Amniotic stem cell (primary cell): Measurements from ENCODE around the gene CCL15.
"Not testable (repeated sequence)": the region's sequence is repeated elsewhere in the genome, so short reads cannot be mapped to it uniquely, and the experiment has no call there.

Source experiments
- DNase-seq: peaks from one replicate; lab custom pipeline; 2025; lab: John Stamatoyannopoulos, UW

CCL15 gene, protein sequence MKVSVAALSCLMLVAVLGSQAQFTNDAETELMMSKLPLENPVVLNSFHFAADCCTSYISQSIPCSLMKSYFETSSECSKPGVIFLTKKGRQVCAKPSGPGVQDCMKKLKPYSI

DNA sequence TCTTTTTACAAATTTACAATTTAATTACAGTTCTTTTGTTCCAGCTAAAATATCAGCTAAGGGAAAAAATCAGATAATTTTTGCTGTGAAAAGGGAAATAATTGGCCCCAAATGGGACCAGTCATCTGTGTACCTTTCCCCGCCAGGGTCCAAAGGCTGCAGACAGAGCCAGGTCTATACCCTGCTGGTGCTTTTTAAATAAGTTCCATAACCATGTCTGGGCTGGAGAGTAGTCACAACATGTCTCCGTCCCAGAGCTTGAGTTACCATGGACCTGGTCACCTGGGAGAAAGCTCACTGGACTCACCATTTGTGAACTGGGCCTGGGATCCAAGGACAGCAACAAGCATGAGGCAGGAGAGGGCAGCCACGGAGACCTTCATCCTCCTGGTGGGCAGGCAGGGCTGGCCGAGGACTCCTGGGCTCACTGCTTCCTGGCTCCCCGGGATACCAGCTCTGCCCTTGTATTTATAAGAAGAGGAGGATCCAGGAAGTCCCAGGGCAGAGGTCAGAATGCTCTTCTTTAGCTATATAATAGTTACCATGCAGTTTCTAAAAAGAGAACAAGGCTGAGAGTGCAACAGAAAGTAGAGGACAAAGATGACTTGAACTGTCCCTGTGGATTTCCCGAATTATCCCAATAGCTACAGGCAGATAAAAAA is at the start of gene CCL15:
CCL15 (minus strand) TSS at position 444 of the 662 bp plus-strand sequence; CDS start at position 383, 61 bp downstream.
- DNase-seq: no peak

DNA sequence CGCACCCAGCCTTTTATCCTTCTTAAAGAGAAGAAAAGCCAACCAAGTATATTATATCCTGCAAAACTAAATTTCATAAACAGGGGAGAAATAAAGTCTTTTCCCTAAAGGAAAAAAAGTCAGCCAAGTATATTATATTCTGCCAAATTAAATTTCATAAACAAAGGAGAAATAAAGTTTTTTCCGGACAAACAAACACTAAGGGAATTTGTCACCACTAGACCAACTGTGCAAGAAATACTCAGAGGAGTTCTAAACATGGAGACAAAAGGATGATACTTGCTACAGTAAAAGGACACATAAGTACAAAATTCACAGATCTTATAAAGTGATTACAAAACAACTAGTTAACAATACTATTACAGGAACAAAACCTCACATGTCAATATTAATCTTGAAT is 48.3 kb upstream of the CCL15 start:
- DNase-seq: no peak

DNA sequence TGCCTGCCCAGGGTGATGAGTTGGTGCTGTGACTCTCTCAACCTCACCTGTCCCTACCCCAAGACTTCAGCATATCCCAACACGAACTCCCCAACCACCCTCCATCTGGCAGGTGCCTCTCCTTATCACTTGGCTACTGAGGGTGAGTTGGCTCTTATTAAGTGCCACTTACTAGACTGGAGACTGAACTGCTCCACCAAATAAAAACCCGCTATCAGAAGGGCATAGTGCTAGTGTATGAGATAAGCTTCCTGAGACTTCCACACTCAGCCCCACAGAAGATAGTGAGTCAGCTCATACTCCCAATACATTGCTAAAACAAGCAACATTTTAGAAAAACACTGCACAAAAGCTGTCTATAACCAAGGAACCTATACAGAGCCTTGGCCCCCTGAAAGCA is 46.7 kb upstream of the CCL15 start:
- no peak for DNase-seq

DNA sequence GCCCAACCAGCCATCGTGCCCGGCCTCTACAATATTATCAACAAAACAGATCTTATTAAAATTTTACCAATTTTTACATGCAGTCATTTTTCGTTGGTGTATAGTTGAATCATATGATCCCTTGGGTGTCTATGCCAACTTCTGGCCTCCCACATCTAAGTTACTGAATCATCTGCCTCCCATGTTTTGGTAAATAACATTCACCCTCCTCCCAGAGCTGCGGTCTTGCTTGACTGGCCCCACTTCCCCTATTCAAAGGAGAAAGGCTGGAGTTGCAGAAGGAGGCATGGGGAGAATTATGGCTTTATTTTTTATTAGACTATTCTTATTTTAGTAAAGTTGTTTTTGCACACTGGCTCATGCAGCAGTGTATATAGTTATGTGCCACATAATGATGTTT is 34.9 kb upstream of the CCL15 start:
- no peak for DNase-seq

DNA sequence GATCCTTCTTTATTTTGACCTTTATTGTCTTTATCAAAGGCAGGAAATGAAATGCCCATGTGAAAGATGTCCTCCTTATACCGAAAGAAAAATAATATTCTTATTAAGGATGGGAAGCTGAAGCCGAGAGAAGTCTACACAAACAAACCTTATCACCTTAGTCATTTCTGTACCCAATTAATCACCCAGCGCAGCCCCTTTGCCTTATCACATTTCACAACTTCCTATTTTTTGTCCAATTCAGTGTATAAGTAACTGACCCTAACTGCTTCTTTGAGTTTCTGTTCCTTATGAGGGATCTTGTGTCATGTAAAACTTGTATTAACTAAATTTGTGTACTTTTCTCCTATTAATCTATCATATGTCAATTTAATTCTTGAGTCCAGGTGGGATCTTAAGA is 32.8 kb upstream of the CCL15 start:
- DNase-seq: no peak

DNA sequence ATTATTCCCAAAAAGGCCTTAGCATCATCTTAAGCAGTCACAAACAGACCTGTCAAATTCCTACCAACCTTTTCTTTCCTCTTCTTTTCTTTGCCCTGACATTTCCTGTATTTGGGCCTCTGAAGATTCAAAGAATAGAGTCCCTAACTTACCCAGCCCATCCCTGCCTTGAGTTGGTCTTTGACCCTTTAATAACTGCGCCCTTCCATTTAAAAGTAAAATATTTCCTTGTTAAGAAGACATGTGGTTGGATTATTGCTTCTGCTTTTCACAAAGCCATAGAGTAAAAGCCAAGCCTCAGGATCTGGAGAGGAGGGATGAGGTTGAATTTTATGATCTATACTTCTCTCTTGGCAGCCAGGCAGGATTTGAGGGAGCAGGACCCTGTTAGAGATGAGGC is 29.6 kb upstream of the CCL15 start:
- DNase-seq: no peak

DNA sequence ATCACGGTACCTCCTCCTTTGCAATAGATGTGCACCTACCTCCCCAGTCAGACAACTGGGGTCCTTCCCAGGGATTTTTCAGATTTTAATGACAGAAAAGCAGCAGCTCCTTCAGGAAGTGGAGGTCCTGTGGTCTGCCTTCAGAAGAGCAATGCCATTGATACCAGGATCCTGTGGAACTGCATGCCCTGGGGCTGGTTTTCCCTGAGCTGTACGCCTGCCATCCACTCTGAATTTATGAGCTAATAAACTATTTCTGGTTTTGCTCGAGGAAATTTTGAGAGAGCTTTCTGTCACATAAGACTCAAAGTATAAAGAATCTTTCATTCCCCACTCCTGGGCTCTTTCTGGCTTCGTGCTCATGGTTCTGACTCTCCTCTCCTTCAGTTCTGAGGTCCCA is 26.4 kb upstream of the CCL15 start:
- no peak for DNase-seq

DNA sequence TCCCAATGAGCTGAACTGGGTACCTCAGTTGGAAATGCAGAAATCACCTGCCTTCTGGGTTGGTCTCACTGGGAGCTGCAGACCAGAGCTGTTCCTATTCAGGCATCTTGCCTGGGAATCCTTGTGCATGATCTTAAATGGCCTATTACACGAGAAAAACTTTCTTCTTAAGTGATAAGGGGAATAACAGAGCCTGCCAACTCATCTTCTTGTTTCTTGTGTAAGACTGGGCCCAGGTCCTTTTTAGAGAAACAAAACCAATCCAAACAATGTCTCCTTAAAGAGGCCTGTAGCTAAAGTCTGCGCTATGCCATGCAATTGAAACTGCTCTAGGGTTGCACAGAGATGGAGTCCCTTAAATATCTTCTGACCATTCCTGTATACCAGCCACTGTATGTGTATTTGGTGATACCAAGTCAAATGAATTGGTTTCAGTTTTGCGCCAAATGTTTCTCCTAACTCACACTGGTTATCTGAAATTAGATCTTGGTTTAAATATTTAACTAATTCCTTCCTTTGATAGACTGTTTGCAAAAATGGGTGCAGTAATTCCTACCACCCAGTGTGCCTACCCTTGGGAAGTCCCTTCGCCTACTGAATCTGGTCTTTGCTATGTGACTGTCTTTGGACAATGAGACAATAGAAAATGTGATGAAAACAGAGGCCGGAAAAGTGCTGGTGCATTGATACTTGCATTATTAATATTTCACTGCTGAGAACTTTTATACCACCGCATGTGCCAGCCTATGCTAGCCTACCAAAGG is 22.9 kb upstream of the CCL15 start:
- DNase-seq: no peak

DNA sequence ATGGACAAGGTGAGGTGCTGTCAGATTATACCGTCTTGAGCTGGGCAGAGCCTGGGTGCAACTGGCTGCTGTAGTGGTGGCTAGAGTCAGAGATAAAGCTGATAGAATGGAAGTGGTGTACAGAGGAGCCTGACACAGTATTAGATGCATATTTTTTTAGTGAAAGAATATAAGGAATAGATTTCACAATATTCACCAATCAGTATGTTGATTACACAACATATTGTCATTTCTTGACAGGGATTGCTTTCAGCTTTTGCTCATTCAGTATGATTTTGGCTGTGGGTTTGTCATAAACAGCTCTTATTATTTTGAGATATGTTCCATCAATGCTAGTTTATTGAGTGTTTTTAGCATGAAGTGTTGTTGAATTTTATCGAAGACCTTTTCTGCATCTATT is 18.1 kb upstream of the CCL15 start:
- DNase-seq: no peak

DNA sequence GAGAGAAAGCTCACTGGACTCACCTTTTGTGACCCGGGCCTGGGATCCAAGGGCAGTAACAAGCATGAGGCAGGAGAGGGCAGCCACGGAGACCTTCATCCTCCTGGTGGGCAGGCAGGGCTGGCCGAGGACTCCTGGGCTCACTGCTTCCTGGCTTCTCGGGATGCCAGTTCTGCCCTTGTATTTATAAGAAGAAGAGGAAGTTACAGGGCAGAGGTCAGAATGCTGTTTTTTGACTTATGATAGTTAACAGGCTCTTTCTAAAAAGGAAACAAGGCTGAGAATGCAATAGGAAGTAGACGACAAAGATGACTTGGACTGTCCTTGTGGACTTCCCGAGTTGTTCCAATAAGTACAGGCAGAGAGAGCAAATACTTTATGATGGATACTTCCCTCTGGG is 16.4 kb upstream of the CCL15 start, which contains the start of gene CCL23:
CCL23 (minus strand) TSS at position 174 of the 400 bp plus-strand sequence; CDS start at position 99, 75 bp downstream.
- DNase-seq: no peak

DNA sequence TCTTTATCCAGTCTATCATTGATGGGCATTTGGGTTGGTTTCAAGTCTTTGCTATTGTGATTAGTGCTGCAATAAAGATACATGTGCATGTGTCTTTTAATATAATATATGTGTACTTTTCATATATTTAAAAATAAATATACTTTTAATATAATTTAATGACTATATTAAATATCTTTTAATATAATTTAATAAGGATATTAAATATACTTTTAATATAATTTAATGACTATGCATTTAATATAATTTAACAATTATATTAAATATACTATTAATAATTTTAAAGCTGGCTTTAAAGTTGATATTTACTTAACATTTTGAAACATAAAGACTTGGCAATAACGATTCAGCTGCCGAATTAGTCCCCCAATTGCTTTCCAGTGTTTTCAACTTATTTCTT is 15.2 kb upstream of the CCL15 start:
- no peak for DNase-seq

DNA sequence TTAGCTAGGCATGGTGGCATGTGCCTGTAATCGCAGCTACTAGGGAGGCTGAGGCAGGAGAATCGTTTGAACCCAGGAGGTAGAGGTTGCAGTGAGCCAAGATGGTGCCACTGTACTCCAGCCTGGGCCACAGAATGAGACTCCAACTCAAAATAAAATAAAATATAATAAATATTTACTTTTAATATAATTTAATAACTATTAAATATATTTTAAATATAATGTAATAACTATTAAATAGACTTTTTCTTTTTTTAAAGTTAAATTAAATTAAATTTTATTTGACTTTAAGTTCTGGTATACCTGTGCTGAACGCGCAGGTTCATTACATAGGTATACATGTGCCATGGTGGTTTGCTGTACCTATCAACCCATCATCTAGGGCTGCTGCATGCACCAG is 14.5 kb upstream of the CCL15 start:
- DNase-seq: not testable (repeated sequence)

DNA sequence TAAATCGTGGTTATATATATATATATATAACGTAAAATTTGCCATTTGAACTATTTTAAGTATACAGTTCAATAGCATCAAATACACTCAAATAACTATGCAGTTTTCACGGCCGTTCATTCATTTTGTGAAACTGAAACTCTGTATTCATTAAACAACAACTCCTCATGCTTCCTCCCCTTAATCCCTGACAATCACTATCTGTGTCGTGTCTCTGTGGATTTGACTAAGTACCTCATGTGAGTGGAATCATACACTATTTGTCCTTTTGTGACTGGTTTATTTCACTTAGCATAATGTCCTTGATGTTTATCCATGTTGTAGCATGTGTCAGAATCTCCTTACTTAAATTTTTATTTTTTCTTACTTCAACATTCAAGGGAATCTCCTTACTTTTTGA is 13.6 kb upstream of the CCL15 start:
- no peak for DNase-seq

DNA sequence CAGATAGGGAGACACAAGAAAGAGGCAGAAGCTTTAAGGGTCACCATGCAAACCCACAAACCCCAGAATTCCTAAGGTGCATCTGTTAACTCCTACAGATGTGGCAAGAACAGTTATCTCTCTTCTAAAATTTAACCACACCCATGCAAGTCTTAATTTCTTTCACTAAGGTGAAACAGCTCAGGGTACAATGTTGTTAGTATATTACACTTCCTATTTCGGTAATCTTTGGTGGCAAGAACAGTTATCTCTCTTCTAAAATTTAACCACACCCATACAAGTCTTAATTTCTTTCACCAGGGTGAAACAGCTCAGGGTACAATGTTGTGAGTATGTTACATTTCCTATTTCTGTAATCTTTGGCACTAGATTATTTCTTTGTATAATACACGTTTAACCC is 9.8 kb upstream of the CCL15 start:
- DNase-seq: no peak

DNA sequence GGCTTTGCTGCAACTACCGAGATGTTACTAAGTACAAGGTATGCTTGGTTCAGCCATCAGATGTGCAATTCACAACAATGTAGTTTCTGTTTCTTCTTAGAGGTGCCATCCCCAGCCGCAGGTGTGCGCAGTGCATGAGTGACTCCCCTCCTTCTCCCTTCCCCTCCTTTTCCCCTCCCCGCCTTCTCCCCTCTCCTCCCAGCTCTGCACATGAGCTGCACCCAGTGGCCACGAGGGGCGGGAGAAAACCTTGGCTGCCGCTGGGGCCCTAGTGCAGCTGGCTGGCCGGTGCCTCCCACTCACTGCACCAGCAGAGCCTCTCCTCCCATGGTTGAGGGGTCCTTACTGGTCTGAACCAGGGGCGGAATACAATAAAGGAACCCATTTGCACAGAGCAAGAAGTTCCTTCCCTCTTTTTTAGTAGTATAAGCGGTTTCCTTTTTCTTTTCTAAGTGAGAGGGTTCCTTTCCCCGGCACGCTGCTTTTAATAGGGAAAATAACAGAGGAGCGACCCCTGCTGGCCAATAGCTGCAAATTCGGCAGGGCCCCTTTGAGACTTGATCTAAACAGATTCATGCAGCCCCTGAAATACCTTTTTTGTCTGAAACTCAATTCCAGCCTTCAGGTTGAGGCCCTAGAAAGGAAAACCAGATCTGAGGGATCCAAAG is 7.8 kb upstream of the CCL15 start:
- no peak for DNase-seq

DNA sequence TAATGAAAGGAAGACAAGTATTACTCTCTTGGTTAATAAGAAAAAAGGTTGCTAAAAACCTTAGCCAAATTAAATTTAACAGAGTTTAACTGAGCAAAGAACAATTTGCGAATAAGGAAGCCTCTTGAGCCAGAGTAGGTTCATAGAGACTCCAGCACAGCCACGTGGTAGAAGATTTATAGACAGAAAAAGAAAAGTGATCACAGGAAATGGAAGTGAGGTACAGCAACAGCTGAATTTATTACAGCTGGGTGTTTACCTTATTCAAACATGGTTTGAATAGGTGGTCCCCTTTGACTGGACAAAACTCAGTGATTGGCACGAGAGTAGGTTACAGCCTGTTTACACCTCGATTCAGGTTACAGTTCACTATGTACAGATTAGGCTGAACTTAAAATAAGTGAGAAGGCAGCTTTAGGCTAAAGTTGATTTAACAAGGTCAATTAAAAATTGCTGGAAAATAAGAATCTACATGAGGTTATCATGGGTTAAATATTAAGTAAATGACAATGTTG is 3.3 kb upstream of the CCL15 start:
- DNase-seq: no peak

DNA sequence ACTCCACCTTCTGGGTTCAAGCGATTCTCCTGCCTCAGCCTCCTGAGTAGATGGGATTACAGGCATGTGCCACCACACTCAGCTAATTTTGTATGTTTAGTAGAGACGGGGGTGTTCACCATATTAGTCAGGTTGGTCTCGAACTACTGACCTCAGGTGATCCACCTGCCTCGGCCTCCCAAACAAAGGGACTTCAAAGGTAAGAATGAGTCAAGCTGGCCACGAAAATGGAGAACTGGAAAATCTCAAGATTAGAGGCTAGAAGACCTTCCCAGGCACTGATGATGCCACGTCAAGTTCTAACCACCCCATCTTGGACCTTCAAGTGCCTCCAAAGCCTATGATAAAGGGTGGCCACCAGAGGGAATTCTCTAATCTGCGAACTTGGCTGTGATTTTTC is 1.3 kb upstream of the CCL15 start:
- DNase-seq: no peak

DNA sequence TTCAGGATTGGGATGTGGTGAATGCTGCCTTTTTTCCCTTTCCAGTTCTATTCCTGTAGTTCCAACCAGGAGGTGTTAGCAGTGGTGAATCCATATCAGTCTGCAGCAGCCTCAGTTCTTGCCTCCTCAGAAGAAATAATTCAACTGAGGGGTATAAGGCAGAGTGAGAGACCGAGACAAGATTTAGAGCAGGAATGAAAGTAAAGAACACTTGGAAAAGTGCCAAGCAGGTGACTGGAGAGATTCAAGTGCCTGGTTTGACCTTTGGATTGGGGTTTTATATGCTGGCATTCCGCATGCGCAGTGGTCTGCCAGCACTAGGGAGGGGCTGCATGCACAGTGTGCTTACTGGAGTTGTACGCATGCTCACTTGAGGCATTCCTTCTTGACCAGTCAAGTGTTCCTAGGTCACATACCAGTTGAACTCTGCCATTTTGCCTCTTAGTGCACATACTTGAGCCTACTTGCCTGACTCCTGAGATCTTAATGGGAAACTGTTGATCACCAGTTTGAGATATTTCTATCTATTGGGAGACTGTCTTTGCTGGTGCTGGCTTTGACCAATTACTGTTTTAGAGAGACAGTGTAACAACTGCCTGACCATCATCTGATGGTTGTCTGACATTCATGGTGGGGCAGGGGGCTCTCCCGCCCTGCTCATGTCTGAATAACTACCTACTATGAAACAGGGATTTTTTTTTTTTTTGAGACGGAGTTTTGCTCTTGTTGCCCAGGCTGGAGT is 680 bp upstream of the CCL15 start:
- no peak for DNase-seq

DNA sequence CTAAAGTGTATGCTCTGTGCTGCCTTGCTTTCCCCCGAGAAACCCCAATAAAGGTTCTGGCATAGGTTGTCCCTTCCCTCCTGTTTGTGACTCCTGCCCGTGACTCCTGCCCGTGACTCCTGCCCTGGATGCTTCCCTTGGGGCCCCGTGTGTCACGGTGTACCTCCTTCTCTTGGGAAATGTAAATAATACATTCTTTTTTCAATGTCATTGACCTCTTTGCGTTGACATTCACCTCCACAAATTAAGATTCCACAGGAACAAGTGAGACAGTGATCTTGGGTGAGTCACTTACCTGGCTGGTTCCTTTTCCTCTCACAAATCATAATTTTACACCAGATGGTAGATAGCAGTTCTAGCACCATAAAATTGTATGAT is 632 bp downstream of the CCL15 start:
- no peak for DNase-seq

DNA sequence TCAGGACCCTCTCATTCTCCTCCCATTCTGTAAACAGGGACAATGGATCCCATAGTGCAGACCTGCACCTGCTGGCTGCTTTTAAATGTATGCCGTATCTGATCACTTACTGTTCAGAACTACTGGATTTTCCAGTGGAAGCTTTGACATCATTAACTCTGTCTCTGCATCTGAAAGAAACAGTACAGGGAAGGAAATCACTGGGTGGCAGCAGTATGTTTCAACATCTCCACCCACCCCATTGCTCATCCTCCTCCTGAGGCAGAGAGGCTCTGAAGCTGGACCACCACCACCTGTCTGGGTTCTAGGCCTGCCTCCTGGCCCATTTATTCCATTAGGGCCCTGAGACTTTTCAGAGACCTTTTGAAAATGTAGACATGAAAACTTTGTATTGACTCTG is 2.6 kb downstream of the CCL15 start:
- DNase-seq: no peak

DNA sequence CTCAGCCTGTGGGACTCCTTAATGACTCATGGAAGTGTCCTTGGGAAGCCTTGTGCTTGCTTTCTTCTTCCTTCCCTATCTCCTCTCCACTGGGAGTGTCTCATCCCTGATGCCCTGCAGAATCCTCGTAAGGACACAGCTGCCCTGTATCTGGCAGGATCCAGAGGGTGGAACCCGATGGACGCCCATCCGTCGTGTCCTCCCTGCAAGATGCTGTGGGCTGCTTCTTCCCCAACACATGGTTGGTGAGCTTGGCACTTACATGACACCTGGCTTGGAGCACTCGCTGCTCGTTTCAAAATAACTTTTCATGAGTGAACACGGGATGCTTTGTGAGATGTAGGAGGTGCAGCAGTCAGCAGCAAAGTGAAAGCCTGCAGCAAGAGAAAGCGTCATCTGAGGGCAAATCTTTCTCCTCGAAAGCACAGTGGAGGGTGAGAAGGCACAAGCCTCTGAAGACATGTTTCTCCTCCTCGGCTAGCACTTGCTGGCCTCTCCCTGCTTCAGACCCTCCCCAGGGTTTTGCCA is 3.3 kb downstream of the CCL15 start:
- DNase-seq: no peak

DNA sequence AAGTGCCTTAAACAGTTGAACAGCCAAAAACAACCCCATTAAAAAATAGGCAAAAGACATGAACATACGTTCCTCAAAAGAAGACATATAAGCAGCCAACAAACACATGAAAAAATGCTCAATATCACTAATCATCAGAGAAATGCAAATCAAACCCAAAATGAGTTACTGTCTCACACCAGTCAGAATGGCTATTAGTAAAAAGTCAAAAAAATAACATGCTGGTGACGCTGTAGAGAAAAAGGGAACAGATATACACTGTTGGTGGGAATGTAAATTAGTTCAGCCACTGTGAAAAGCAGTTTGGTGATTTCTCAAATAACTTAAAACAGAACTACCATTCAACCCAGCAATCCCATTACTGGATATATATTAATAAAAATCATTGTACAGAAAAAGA is 6.0 kb downstream of the CCL15 start:
- DNase-seq: not testable (repeated sequence)
